CD14-positive monocyte (primary cell): ENCODE data around the gene MAGEB17. TPM values are rescaled to one million over a fixed set of nuclear protein-coding genes. Genes with fewer than 3 reads are reported as not detected.
A peak's percentile ranks its signal among the peaks of the same experiment; 100 is the strongest.

Experiments
- DNase-seq, 3 donors: peaks; one replicate each; pipeline ENCODE4 v3.0.0-alpha.2; 2011 to 2022
- H2AFZ ChIP-seq: 2 replicates; pipeline ENCODE4 v1.6.0; 2012; ENCODE audit warnings: mild to moderate bottlenecking, low read depth, low read length, inconsistent platforms; ENCODE audit not compliant: insufficient read depth, poor library complexity, severe bottlenecking
- H3K27ac ChIP-seq, 2 donors: 1 replicate in 1 of 2; 2 replicates in 1 of 2; pipeline ENCODE4 v1.5.1; 2012 to 2013; ENCODE audit warnings: low read length in 2 of 2, control low read depth in 1 of 2, inconsistent platforms in 1 of 2, low read depth in 1 of 2, mild to moderate bottlenecking in 1 of 2
- H3K27me3 ChIP-seq, 2 donors: one replicate each; pipeline versions ENCODE4 v1.6.0 to v1.6.1; 2011 to 2013; ENCODE audit warnings: low read length in 2 of 2; ENCODE audit not compliant: control insufficient read depth in 2 of 2, insufficient read depth in 2 of 2
- H3K36me3 ChIP-seq, 2 donors: replicated peaks in 1 of 2; 1 replicate in 1 of 2; 2 replicates in 1 of 2; pipeline versions ENCODE4 v1.5.1 to v1.6.1; 2012 to 2013; ENCODE audit warnings: low read length in 2 of 2, control low read depth in 1 of 2, inconsistent platforms in 1 of 2, mild to moderate bottlenecking in 1 of 2; ENCODE audit not compliant: insufficient read depth in 2 of 2, control insufficient read depth in 1 of 2
- H3K4me1 ChIP-seq, 2 donors: 1 replicate in 1 of 2; 2 replicates in 1 of 2; pipeline versions ENCODE4 v1.5.1 to v1.6.1; 2012 to 2013; ENCODE audit warnings: low read length in 2 of 2, control low read depth in 1 of 2, inconsistent platforms in 1 of 2, mild to moderate bottlenecking in 1 of 2, moderate library complexity in 1 of 2; ENCODE audit not compliant: insufficient read depth in 2 of 2, control insufficient read depth in 1 of 2
- H3K4me2 ChIP-seq: replicated peaks from 2 replicates; pipeline ENCODE3; 2012; ENCODE audit warnings: low read length, moderate library complexity, mild to moderate bottlenecking; ENCODE audit not compliant: poor library complexity, severe bottlenecking; ENCODE audit errors: extremely low read depth
- H3K4me3 ChIP-seq, 3 experiments: fragments of 200-600 bp in 1 of 3; sonication (generic) in 1 of 3; replicated peaks in 1 of 3; 1 replicate in 2 of 3; 2 replicates in 1 of 3; pipeline ENCODE4 v1.5.1; 2011 to 2013; ENCODE audit warnings: low read length in 3 of 3, mild to moderate bottlenecking in 3 of 3, control low read depth in 2 of 3, low read depth in 2 of 3, inconsistent platforms in 1 of 3, moderate library complexity in 1 of 3
- H3K79me2 ChIP-seq: 2 replicates; pipeline ENCODE4 v1.6.0; 2012; ENCODE audit warnings: mild to moderate bottlenecking, control low read depth, inconsistent platforms, low read length, moderate library complexity; ENCODE audit not compliant: insufficient read depth
- H3K9ac ChIP-seq: 2 replicates; pipeline ENCODE4 v1.6.0; 2017; ENCODE audit warnings: low read length, mild to moderate bottlenecking; ENCODE audit not compliant: insufficient read depth, poor library complexity, severe bottlenecking
- H3K9me3 ChIP-seq, 2 donors: replicated peaks in 1 of 2; 1 replicate in 1 of 2; 2 replicates in 1 of 2; pipeline versions ENCODE4 v1.5.1 to v1.6.1; 2012 to 2013; ENCODE audit warnings: low read length in 2 of 2, control low read depth in 1 of 2; ENCODE audit not compliant: control insufficient read depth in 1 of 2, insufficient read depth in 1 of 2
- H4K20me1 ChIP-seq: 2 replicates; pipeline ENCODE4 v1.6.0; 2012; ENCODE audit warnings: mild to moderate bottlenecking, low read length, control low read depth, moderate library complexity; ENCODE audit not compliant: insufficient read depth
- H3K27ac Mint-ChIP-seq, 7 donors: one replicate each; pipeline ENCODE4 v1.8.0; 2020; ENCODE audit warnings: mild to moderate bottlenecking in 7 of 7, mixed read lengths in 7 of 7, moderate library complexity in 6 of 7, inconsistent platforms in 2 of 7
- H3K27me3 Mint-ChIP-seq, 3 donors: one replicate each; pipeline ENCODE4 v1.8.0; 2021 to 2022; ENCODE audit warnings: low read depth in 3 of 3, mild to moderate bottlenecking in 3 of 3, mixed read lengths in 3 of 3, moderate library complexity in 3 of 3, inconsistent platforms in 1 of 3
- H3K36me3 Mint-ChIP-seq, 2 donors: one replicate each; pipeline ENCODE4 v1.8.0; 2020; ENCODE audit warnings: mixed read lengths in 2 of 2, inconsistent platforms in 1 of 2, mild to moderate bottlenecking in 1 of 2
- H3K4me1 Mint-ChIP-seq: one replicate; pipeline ENCODE4 v1.8.0; 2020; ENCODE audit warnings: mild to moderate bottlenecking, mixed read lengths
- H3K4me3 Mint-ChIP-seq, 2 donors: one replicate each; pipeline ENCODE4 v1.8.0; 2020; ENCODE audit warnings: mild to moderate bottlenecking in 2 of 2, mixed read lengths in 2 of 2, moderate library complexity in 1 of 2
- H3K9me3 Mint-ChIP-seq, 7 donors: one replicate each; pipeline ENCODE4 v1.8.0; 2020 to 2022; ENCODE audit warnings: mixed read lengths in 7 of 7, mild to moderate bottlenecking in 6 of 7, moderate library complexity in 6 of 7, inconsistent platforms in 2 of 7
- WGBS: methylation state at CpG from one replicate; pipeline ENCODE4 v1.1.5; 2013; ENCODE audit warnings: missing lambda C conversion rate; ENCODE audit not compliant: insufficient coverage; 5-methylcytosine and 5-hydroxymethylcytosine counted together
- intact Hi-C, 2 donors: fragments of 100-400 bp; cut with micrococcal nuclease; formaldehyde crosslinking; loops; one replicate each; pipeline versions ENCODE4 v1.15.0 to v1.15.1; 2023
- polyA plus RNA-seq, 3 donors: library from polyadenylated mRNA; depleted of rRNA in 1 of 3; unstranded in 2 of 3; stranded (reverse) in 1 of 3; fragments of 300-500 nt in 2 of 3; fragments of >200 nt in 1 of 3; fragmentation: Illumina TruSeq in 2 of 3; gene quantifications; 1 replicate in 2 of 3; 2 replicates in 1 of 3; pipeline ENCODE4 v1.2.3, GENCODE V29; 2012 to 2021
- TF ChIP-seq, protein P1 (sequence below): fragments of 200-600 bp; IDR thresholded peaks from one replicate; pipeline ENCODE4 v1.8.0; 2022; ENCODE audit warnings: antibody characterized with exemption, mild to moderate bottlenecking

The MAGEB17 gene
- polyA plus RNA-seq, 3 donors, result 0.13 TPM; not detected in 2

DNA sequence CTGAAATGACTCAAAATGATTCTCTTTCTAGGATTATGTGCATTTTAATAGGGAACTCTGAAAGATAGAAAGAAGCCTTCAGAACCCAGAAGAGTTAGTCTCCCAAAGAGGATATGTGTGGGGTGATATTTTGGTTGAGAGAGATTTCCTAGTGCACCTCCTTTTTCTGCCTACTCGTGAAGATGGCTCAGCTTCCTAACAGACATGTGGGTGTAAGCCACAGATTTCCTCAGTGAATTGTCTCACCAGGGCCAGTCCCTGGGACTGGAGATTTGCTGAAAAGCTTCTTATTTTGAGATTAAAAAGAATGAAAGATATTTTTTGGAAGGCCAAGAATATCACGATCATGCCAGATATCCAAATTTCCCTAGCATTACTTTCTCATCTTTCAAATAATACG is 42.8 kb downstream of the MAGEB17 start:
- intact Hi-C loops, result no loop called here
- no peak overlapping the region for H3K4me3 ChIP-seq
- no peak overlapping the region for H3K4me3 Mint-ChIP-seq
- no peaks in the 10 kb centered on the region for H3K36me3 ChIP-seq
- no peak overlapping the region for H3K27ac Mint-ChIP-seq
- H3K9me3 ChIP-seq, result no peaks in the 10 kb centered on the region
- no peaks in the 10 kb centered on the region for H3K79me2 ChIP-seq
- TF ChIP-seq, protein P1, sequence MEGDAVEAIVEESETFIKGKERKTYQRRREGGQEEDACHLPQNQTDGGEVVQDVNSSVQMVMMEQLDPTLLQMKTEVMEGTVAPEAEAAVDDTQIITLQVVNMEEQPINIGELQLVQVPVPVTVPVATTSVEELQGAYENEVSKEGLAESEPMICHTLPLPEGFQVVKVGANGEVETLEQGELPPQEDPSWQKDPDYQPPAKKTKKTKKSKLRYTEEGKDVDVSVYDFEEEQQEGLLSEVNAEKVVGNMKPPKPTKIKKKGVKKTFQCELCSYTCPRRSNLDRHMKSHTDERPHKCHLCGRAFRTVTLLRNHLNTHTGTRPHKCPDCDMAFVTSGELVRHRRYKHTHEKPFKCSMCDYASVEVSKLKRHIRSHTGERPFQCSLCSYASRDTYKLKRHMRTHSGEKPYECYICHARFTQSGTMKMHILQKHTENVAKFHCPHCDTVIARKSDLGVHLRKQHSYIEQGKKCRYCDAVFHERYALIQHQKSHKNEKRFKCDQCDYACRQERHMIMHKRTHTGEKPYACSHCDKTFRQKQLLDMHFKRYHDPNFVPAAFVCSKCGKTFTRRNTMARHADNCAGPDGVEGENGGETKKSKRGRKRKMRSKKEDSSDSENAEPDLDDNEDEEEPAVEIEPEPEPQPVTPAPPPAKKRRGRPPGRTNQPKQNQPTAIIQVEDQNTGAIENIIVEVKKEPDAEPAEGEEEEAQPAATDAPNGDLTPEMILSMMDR, result no peak
- H3K4me1 ChIP-seq, result no peaks in the 10 kb centered on the region
- H3K27me3 Mint-ChIP-seq, result peaks cover 1 to 22% (median 2%) of the 10 kb centered on the region in 3 donors
- H3K36me3 Mint-ChIP-seq, result no peaks in the 10 kb centered on the region
- no peak overlapping the region for H3K4me2 ChIP-seq
- H2AFZ ChIP-seq, result no peak overlapping the region
- no CpG with 5 or more reads among the region's 3 CpGs for WGBS
- no peak overlapping the region for H3K9ac ChIP-seq
- H3K27me3 ChIP-seq, result peaks cover 2 to 30% of the 10 kb centered on the region in 2 donors
- H3K9me3 Mint-ChIP-seq, result peaks cover 0 to 2% (median 0%) of the 10 kb centered on the region in 7 donors
- no peaks in the 10 kb centered on the region for H3K4me1 Mint-ChIP-seq
- H4K20me1 ChIP-seq, result no peaks in the 10 kb centered on the region
- no peak overlapping the region for H3K27ac ChIP-seq
- no peak for DNase-seq

DNA sequence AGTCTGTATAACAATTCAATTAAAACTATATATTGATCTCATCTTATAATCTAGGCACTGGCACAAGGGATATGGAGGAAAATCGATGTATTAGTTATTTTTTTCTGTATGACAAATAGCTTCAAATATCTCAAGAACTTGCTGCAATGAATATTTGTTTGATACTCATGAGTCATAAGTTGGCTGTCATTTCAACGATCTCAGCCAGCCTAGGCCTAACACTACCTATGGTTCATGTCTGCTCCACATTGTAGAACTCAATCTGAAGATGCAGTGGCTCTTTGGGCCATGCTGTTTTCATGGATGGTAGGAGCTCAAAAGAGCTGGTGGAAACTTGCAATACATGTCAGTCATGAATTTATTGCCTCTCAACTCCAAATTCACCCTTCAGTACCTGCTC is 44.7 kb downstream of the MAGEB17 start:
- Mint-ChIP-seq H3K27ac (no peak overlapping the region), H3K4me3 (no peak overlapping the region), H3K4me1 (no peaks in the 10 kb centered on the region), H3K36me3 (no peaks in the 10 kb centered on the region), H3K9me3 (peaks cover 0 to 2% (median 0%) of the 10 kb centered on the region in 7 donors), H3K27me3 (peaks cover 1 to 16% (median 2%) of the 10 kb centered on the region in 3 donors)
- H2AFZ ChIP-seq, result no peak overlapping the region
- no peak overlapping the region for H3K4me2 ChIP-seq
- peak in 1 of 3 donors; percentile 2 for DNase-seq
- no peaks in the 10 kb centered on the region for H4K20me1 ChIP-seq
- intact Hi-C loops, result no loop called here
- no peaks in the 10 kb centered on the region for H3K36me3 ChIP-seq
- no peak overlapping the region for H3K9ac ChIP-seq
- H3K27ac ChIP-seq, result no peak overlapping the region
- TF ChIP-seq, protein P1, result no peak
- no CpG with 5 or more reads among the region's 2 CpGs for WGBS
- H3K9me3 ChIP-seq, result no peaks in the 10 kb centered on the region
- H3K4me3 ChIP-seq, result no peak overlapping the region
- H3K27me3 ChIP-seq, result peaks cover 2 to 37% of the 10 kb centered on the region in 2 donors
- H3K79me2 ChIP-seq, result no peaks in the 10 kb centered on the region
- H3K4me1 ChIP-seq, result no peaks in the 10 kb centered on the region
